Mucosa of descending colon (tissue), 3 donors: ENCODE results near the gene NHSL2. TPM values are rescaled to one million over a fixed set of nuclear protein-coding genes. Genes with fewer than 3 reads are reported as not detected.

ENCODE experiments used
- ATAC-seq: fragments of 200-7000 bp; cut with Tn5 transposase; one replicate; pipeline ENCODE4 v1.9.1; 2020; ENCODE audit warnings: mild to moderate bottlenecking, moderate library complexity
- DNase-seq, 3 donors: peaks; one replicate each; pipeline ENCODE4 v3.0.0-alpha.2; 2020
- H3K36me3 ChIP-seq: fragments of 200-600 bp; one replicate; pipeline ENCODE4 v1.8.0; 2021; ENCODE audit warnings: low read depth, mild to moderate bottlenecking
- H3K4me1 ChIP-seq: fragments of 200-600 bp; one replicate; pipeline ENCODE4 v1.8.0; 2021; ENCODE audit warnings: low read depth, mild to moderate bottlenecking
- H3K4me3 ChIP-seq: fragments of 200-600 bp; one replicate; pipeline ENCODE4 v1.8.0; 2021; ENCODE audit warnings: mild to moderate bottlenecking
- H3K9me3 ChIP-seq: fragments of 200-600 bp; one replicate; pipeline ENCODE4 v1.8.0; 2021; ENCODE audit warnings: mild to moderate bottlenecking
- intact Hi-C, 2 donors: fragments of 100-400 bp; cut with DNase I in 1 of 2; cut with micrococcal nuclease in 1 of 2; formaldehyde crosslinking; loops; one replicate each; pipeline versions ENCODE4 v1.11.0 to v1.11.1; 2022; cut with DNase I, micrococcal nuclease
- total RNA-seq, 3 donors: library from RNA; stranded (reverse); fragmentation: NEBNext Ultra II Directional in 2 of 3; extraction: Animal tissue kit (Norgen Biotek cat#: 25700) in 2 of 3; gene quantifications; one replicate each; pipeline versions ENCODE4 v1.2.1 to v1.2.4, GENCODE V29; 2021 to 2023
- TF ChIP-seq, protein P1 (sequence below): fragments of 200-600 bp; IDR thresholded peaks from one replicate; pipeline ENCODE4 v1.8.0; 2022; ENCODE audit warnings: antibody characterized with exemption, mild to moderate bottlenecking
- donor health status: DM: no; HTN: no; CAD: no; lungs with moderate emphysema.
- donor health status: DM: no; HTN: no; CAD: no.
- donor health status: DM: no; HTN: yes; CAD: no.

Gene NHSL2
- total RNA-seq, 3 donors from 2014 or later = 1.2 to 11.8 (median 4.8) TPM

- no peak for DNase-seq
- no peak for ATAC-seq
- intact Hi-C loops = no loop called here
Measured at GRCh38 chrX:72102760-72103159, 192.1 kb downstream of the NHSL2 start.

GRCh38 chrX:72105436-72105835 lies 194.8 kb downstream of the NHSL2 start:
- Histone ChIP-seq H3K36me3 (no peaks in the 10 kb centered on the region), H3K4me3 (no peak overlapping the region), H3K9me3 (no peaks in the 10 kb centered on the region), H3K4me1 (no peaks in the 10 kb centered on the region)
- DNase-seq (no peak), ATAC-seq (peak; percentile 56)
- intact Hi-C loops = no loop called here
- TF ChIP-seq, protein P1, sequence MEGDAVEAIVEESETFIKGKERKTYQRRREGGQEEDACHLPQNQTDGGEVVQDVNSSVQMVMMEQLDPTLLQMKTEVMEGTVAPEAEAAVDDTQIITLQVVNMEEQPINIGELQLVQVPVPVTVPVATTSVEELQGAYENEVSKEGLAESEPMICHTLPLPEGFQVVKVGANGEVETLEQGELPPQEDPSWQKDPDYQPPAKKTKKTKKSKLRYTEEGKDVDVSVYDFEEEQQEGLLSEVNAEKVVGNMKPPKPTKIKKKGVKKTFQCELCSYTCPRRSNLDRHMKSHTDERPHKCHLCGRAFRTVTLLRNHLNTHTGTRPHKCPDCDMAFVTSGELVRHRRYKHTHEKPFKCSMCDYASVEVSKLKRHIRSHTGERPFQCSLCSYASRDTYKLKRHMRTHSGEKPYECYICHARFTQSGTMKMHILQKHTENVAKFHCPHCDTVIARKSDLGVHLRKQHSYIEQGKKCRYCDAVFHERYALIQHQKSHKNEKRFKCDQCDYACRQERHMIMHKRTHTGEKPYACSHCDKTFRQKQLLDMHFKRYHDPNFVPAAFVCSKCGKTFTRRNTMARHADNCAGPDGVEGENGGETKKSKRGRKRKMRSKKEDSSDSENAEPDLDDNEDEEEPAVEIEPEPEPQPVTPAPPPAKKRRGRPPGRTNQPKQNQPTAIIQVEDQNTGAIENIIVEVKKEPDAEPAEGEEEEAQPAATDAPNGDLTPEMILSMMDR = no peak

More at GRCh38 chrX:72102760-72103159, 192.1 kb downstream of the NHSL2 start:
- no peaks in the 10 kb centered on the region for H3K9me3 ChIP-seq
- TF ChIP-seq, protein P1 = no peak
- no peaks in the 10 kb centered on the region for H3K4me1 ChIP-seq
- H3K4me3 ChIP-seq = no peak overlapping the region
- H3K36me3 ChIP-seq = no peaks in the 10 kb centered on the region

DNA sequence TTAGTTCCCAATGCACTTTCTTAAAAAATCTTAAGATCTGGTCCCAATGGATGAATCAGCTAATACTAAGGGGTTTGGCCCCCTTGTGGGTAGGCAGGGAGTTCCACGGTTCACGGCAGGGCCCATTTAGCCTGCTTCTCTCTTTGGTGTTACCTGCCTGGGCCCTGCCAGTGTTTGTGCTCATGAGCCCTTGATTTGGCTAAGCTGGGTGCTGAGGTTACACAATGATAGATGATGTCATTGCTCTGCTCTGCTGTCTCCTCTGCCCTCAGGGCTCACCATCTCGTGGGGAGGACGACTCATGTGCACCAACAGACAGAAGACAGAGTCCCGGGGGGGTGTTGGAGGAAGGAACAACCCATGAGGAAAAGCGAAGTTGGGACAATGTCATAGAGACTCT lies 196.7 kb downstream of the NHSL2 start:
- H3K4me3 ChIP-seq = no peak overlapping the region
- intact Hi-C loops = no loop called here
- DNase-seq (no peak), ATAC-seq (peak; percentile 12)
- H3K36me3 ChIP-seq = no peaks in the 10 kb centered on the region
- H3K9me3 ChIP-seq = no peaks in the 10 kb centered on the region
- H3K4me1 ChIP-seq = no peaks in the 10 kb centered on the region
- TF ChIP-seq, protein P1 = no peak

DNA sequence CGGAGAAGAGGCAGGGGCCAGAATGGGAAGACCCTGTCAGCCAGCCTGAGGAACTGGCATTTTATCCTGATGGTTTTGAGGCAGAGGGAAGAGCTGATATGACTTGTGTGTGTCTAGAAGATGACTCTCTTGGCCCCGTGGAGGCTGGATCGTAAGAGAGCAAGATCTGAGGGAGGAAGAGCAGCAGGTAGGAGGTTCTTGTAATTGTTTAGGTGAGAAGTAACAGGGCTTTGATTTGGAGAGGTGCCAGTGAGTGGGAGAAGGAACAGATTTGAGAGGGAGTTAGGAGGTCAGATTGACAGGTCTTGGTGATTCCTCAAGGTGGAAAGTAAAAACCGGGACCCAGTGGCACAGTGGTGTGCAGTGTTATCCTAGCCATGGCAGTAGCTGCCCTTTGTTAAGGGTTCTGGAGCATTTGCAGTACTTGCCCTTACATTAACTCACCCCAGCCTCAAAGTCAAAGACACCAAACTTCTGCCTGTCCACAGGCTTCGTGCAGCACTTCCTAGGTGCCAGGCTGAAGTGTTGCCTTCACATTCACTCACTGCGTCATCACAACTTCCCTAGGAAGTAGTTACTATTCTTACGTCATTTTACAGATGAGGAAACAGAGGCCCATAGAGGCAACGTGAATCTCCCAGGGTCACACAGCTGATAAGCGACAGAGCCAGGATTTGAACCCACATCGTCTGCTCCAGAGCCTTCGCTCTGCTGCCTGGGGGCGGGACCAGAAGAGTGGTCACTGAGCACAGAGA lies 197.4 kb downstream of the NHSL2 start:
- no peak for ATAC-seq
- no peak overlapping the region for H3K4me3 ChIP-seq
- TF ChIP-seq, protein P1 = no peak
- H3K36me3 ChIP-seq = no peaks in the 10 kb centered on the region
- DNase-seq = no peak
- H3K9me3 ChIP-seq = no peaks in the 10 kb centered on the region
- H3K4me1 ChIP-seq = no peaks in the 10 kb centered on the region
- intact Hi-C loops = no loop called here

- intact Hi-C loops = no loop called here
- no peak for ATAC-seq
- DNase-seq = no peak
- no peaks in the 10 kb centered on the region for H3K36me3 ChIP-seq
- H3K4me3 ChIP-seq = no peak overlapping the region
- H3K4me1 ChIP-seq = no peaks in the 10 kb centered on the region
- TF ChIP-seq, protein P1 = no peak
- H3K9me3 ChIP-seq = no peaks in the 10 kb centered on the region
Measured at GRCh38 chrX:72108666-72109065, 198.0 kb downstream of the NHSL2 start.
